Measurements from ENCODE around the gene RAI2.
"Not testable (repeated sequence)": the region's sequence is repeated elsewhere in the genome, so short reads cannot be mapped to it uniquely, and the experiment has no call there.

RAI2 gene

GRCh38 chrX:17805120-17805519, 56.0 kb downstream of the RAI2 start:
- Histone ChIP-seq H4K20me1 (peaks cover 0 to 3% (median 0%) of the 10 kb centered on the region in 11 experiments; a peak in 3 of 22 replicates), H3K4me3 (no peak overlapping the region), H3K27ac (no peak overlapping the region), H3K36me3 (no peaks in the 10 kb centered on the region), H3K4me2 (no peak overlapping the region), H3K9me3 (replicated peaks in 1 of 11) (0 out of 22 replicates have a peak, but pooled peaks cover 0 to 5% (median 0%) of the 10 kb centered on the region in 11 experiments), H3K9ac (no peak overlapping the region), H3K27me3 (peaks cover 79 to 100% (median 99%) of the 10 kb centered on the region in 11 experiments), H3K4me1 (no peaks in the 10 kb centered on the region)
- TF ChIP-seq Cebpa-rat (IDR thresholded peaks at IDR 0.05): no peak

GRCh38 chrX:17803449-17803848, 57.6 kb downstream of the RAI2 start:
- H3K27me3 ChIP-seq: peaks cover 79 to 100% (median 99%) of the 10 kb centered on the region in 11 experiments
- no peak overlapping the region for H3K27ac ChIP-seq
- no peak for TF ChIP-seq Cebpa-rat (IDR thresholded peaks at IDR 0.05)
- H3K36me3 ChIP-seq: no peaks in the 10 kb centered on the region
- no peak overlapping the region for H3K4me3 ChIP-seq
- no peaks in the 10 kb centered on the region for H3K4me1 ChIP-seq
- H3K9me3 ChIP-seq (replicated peaks in 1 of 11): 0 out of 22 replicates have a peak, but pooled peaks cover 0 to 5% (median 0%) of the 10 kb centered on the region in 11 experiments
- H4K20me1 ChIP-seq: peaks cover 0 to 4% (median 0%) of the 10 kb centered on the region in 11 experiments; a peak in 3 of 22 replicates
- H3K4me2 ChIP-seq: no peak overlapping the region
- H3K9ac ChIP-seq: no peak overlapping the region

GRCh38 chrX:17802756-17803155, 58.3 kb downstream of the RAI2 start:
- Histone ChIP-seq H3K27me3 (peaks cover 80 to 100% (median 99%) of the 10 kb centered on the region in 11 experiments), H3K36me3 (no peaks in the 10 kb centered on the region), H3K9me3 (replicated peaks in 1 of 11) (0 out of 22 replicates have a peak, but pooled peaks cover 0 to 4% (median 0%) of the 10 kb centered on the region in 11 experiments), H4K20me1 (peaks cover 0 to 9% (median 0%) of the 10 kb centered on the region in 11 experiments; a peak in 3 of 22 replicates), H3K27ac (no peak overlapping the region), H3K4me3 (no peak overlapping the region), H3K4me1 (no peaks in the 10 kb centered on the region), H3K4me2 (no peak overlapping the region), H3K9ac (no peak overlapping the region)
- no peak for TF ChIP-seq Cebpa-rat (IDR thresholded peaks at IDR 0.05)

DNA sequence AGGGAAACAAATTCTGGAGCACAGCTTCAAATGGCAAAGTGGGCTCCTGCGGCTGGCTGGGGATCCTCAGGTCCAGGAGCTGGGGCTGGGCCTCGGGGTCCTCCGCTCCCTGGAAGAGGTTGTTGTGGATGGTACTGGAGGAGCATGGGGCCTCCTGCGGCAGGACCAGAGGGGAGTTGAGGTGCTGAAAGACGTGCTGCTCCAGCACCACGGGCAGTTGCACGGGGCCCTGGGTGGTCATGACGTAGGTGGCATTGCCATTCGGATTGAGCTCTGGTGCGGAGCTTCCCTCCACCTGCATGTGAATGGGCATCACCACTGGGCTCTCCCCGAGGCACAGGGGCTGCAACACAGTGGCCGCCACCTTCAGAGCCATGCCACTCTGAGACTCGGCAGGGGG, 59.7 kb downstream of the RAI2 start:
- no peak overlapping the region for H3K27ac ChIP-seq
- H3K9me3 ChIP-seq (replicated peaks in 1 of 11): 0 out of 22 replicates have a peak, but pooled peaks cover 0 to 5% (median 0%) of the 10 kb centered on the region in 11 experiments
- peaks cover 0 to 11% (median 0%) of the 10 kb centered on the region in 11 experiments; a peak in 4 of 22 replicates for H4K20me1 ChIP-seq
- no peak overlapping the region for H3K4me3 ChIP-seq
- no peaks in the 10 kb centered on the region for H3K36me3 ChIP-seq
- no peak overlapping the region for H3K4me2 ChIP-seq
- H3K27me3 ChIP-seq: peaks cover 81 to 100% (median 99%) of the 10 kb centered on the region in 11 experiments
- no peaks in the 10 kb centered on the region for H3K4me1 ChIP-seq
- no peak overlapping the region for H3K9ac ChIP-seq
- no peak for TF ChIP-seq Cebpa-rat (IDR thresholded peaks at IDR 0.05)

DNA sequence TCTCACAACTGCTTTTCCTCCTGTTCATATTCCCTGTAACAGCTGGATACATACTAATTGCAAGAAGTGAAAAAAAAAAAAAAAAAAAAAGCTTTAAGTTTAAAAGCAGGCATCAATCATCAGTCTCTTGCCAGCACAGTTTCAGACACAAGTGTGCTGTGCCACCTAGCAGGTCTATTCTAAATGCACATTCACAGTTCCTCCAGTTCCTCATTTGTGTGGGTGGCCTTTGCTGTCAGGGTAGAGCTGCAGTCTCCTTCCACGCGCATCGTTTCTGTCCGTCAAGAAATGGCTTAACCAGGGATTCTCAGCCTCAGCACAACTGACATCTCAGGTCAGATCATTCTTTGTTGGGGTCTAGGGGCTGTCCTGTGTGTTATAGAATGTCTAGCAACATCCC, 62.2 kb downstream of the RAI2 start:
- Histone ChIP-seq H4K20me1 (peaks cover 0 to 11% (median 0%) of the 10 kb centered on the region in 11 experiments; a peak in 3 of 22 replicates), H3K9ac (no peak overlapping the region), H3K4me1 (no peaks in the 10 kb centered on the region), H3K9me3 (replicated peaks in 1 of 11) (0 out of 22 replicates have a peak, but pooled peaks cover 0 to 5% (median 0%) of the 10 kb centered on the region in 11 experiments), H3K36me3 (no peaks in the 10 kb centered on the region), H3K27ac (no peak overlapping the region), H3K4me2 (no peak overlapping the region), H3K27me3 (peaks cover 90 to 100% (median 99%) of the 10 kb centered on the region in 11 experiments), H3K4me3 (no peak overlapping the region)
- no peak for TF ChIP-seq Cebpa-rat (IDR thresholded peaks at IDR 0.05)

DNA sequence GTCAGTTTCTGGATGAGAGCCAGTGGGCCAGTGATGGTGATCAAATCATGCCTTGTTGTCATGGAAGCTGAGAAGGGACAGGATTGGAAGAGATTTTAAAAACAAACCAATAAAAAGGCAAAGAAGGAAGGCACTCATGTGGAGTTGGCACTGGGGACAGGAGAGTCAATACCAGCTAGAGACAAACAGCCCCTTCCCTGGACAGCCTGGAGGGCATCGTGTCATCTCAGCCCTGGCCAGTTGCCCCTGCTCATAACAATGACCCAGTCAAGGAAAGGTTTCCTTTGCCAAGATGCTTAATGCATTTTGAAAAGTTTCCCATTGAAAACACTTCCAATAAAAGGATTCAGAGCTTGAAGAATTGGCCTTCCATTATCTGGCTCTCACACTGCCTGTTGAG, 68.3 kb downstream of the RAI2 start:
- Histone ChIP-seq H3K27ac (no peak overlapping the region), H3K36me3 (no peaks in the 10 kb centered on the region), H3K9me3 (replicated peaks in 1 of 11) (0 out of 22 replicates have a peak, but pooled peaks cover 0 to 5% (median 0%) of the 10 kb centered on the region in 11 experiments), H3K27me3 (peaks cover 90 to 100% (median 98%) of the 10 kb centered on the region in 11 experiments), H3K9ac (no peak overlapping the region), H4K20me1 (peaks cover 0 to 16% (median 0%) of the 10 kb centered on the region in 11 experiments; a peak in 4 of 22 replicates), H3K4me1 (no peaks in the 10 kb centered on the region), H3K4me2 (no peak overlapping the region), H3K4me3 (no peak overlapping the region)
- TF ChIP-seq Cebpa-rat (IDR thresholded peaks at IDR 0.05): no peak

DNA sequence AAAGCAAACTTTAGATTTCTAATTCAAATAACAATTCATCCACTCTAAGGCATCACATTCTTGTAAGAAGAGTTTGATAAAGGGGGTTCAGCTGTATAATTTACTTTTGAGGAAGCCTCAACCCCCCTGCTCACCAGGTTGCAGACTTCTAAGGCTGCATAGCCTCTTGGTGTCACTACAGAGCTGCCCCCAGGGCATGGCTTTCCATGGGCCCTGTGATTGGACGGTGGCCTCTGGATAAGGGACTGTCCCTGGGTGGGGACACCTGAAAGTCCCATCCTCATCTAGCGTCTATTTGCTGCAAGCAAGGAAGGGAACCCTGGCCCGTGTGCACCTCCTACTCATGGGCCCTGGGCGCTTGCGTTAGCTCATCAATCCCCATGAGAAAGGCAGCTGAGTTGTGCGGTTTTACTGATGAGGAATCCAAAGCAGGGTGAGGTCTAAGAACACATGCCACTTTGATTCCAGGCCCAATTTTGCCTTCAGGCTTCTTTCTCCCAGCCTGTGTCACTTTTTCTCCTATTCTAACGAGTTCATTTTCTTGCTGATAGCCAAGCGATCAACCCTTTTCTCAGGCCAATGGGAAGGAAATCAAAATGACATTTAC, 72.0 kb downstream of the RAI2 start:
- no peaks in the 10 kb centered on the region for H3K36me3 ChIP-seq
- peaks cover 52 to 71% (median 67%) of the 10 kb centered on the region in 11 experiments for H3K27me3 ChIP-seq
- TF ChIP-seq Cebpa-rat (IDR thresholded peaks at IDR 0.05): no peak
- H3K27ac ChIP-seq: no peak overlapping the region
- H3K9me3 ChIP-seq (replicated peaks in 1 of 11): no peaks in the 10 kb centered on the region
- H3K4me3 ChIP-seq: no peak overlapping the region
- no peak overlapping the region for H3K9ac ChIP-seq
- no peaks in the 10 kb centered on the region for H3K4me1 ChIP-seq
- no peak overlapping the region for H3K4me2 ChIP-seq
- H4K20me1 ChIP-seq: peaks cover 0 to 16% (median 0%) of the 10 kb centered on the region in 11 experiments; a peak in 2 of 22 replicates

DNA sequence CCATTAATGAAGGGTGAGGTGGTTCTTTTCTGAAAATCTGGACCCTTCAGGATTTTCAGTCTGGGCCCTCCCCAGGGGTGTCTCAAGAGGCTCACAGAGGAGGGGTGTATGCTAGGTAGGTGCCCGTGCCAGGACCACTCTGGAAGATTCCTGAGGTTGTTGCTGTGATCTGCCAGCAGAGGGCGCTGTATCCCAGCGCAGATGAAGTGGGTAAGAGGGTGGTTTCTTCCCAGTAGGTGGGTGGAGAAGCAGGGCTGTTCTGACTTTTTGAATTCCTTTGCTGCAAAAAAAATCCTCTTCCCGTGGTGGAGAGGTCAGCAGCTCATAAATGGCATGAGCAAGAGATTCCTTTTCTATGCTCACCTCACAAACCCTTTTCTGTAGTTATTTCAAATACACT, 72.7 kb downstream of the RAI2 start:
- Histone ChIP-seq H3K36me3 (no peaks in the 10 kb centered on the region), H4K20me1 (peaks cover 0 to 16% (median 0%) of the 10 kb centered on the region in 11 experiments; a peak in 2 of 22 replicates), H3K27me3 (peaks cover 46 to 65% (median 61%) of the 10 kb centered on the region in 11 experiments), H3K4me2 (no peak overlapping the region), H3K9ac (no peak overlapping the region), H3K4me3 (no peak overlapping the region), H3K4me1 (no peaks in the 10 kb centered on the region), H3K9me3 (replicated peaks in 1 of 11) (no peaks in the 10 kb centered on the region), H3K27ac (no peak overlapping the region)
- no peak for TF ChIP-seq Cebpa-rat (IDR thresholded peaks at IDR 0.05)

DNA sequence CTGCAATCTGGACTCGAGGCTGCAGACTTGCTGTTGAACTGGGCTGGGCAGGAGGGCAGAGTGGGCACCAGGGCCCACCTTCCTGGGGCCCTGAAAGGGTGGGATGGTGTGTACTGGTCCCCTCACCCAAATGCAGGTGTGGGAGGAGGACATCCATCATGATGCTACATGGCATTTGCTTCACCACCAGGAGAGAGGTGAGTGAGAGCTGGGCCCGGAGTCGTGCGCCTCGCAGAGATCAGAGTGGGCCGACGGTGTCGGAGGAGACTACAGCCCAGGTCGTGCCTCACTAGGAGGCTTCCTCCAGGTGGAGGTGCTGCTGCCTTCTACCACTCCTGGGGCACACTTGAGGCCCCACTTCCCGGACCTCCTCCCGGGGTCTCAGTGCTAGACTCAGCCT, 73.5 kb downstream of the RAI2 start:
- Histone ChIP-seq H3K9ac (no peak overlapping the region), H3K36me3 (no peaks in the 10 kb centered on the region)

DNA sequence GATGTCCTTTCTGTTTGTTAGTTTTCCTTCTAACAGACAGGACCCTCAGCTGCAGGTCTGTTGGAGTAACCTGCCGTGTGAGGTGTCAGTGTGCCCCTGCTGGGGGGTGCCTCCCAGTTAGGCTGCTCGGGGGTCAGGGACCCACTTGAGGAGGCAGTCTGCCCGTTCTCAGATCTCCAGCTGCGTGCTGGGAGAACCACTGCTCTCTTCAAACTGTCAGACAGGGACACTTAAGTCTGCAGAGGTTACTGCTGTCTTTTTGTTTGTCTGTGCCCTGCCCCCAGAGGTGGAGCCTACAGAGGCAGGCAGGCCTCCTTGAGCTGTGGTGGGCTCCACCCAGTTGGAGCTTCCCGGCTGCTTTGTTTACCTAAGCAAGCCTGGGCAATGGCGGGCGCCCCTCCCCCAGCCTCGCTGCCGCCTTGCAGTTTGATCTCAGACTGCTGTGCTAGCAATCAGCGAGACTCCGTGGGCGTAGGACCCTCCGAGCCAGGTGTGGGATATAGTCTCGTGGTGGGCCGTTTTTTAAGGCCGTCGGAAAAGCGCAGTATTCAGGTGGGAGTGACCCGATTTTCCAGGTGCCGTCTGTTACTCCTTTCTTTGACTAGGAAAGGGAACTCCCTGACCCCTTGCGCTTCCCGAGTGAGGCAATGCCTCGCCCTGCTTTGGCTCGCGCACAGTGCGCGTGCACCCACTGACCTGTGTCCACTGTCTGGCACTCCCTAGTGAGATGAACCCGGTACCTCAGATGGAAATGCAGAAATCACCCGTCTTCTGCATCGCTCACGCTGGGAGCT, 74.3 kb downstream of the RAI2 start:
- not testable (repeated sequence) for H3K9ac ChIP-seq; H3K4me1 ChIP-seq; H3K4me2 ChIP-seq; H3K36me3 ChIP-seq; H3K4me3 ChIP-seq; H3K9me3 ChIP-seq (replicated peaks in 1 of 11); H4K20me1 ChIP-seq; H3K27ac ChIP-seq
- H3K27me3 ChIP-seq: peaks cover 29 to 48% (median 44%) of the 10 kb centered on the region in 11 experiments

More for the DNA sequence above, 73.5 kb downstream of the RAI2 start:
- Histone ChIP-seq H3K9me3 (replicated peaks in 1 of 11) (no peaks in the 10 kb centered on the region), H4K20me1 (peaks cover 0 to 12% (median 0%) of the 10 kb centered on the region in 11 experiments; a peak in 2 of 22 replicates), H3K27me3 (peaks cover 37 to 56% (median 52%) of the 10 kb centered on the region in 11 experiments), H3K4me1 (no peaks in the 10 kb centered on the region), H3K4me2 (no peak overlapping the region), H3K4me3 (no peak overlapping the region), H3K27ac (no peak overlapping the region)
- TF ChIP-seq Cebpa-rat (IDR thresholded peaks at IDR 0.05): no peak
